Natural killer cell treated with Interleukin-12 subunit alpha and Interleukin-12 subunit beta and Interleukin-15 and Interleukin-18, amount 100 ng/mL, for 72 hours (primary cell): ENCODE results near the gene IGF2BP3. TPM values are rescaled to one million over a fixed set of nuclear protein-coding genes. Genes with fewer than 3 reads are reported as not detected.

Experiments
- ATAC-seq, 2 donors: fragments of 150-1000 bp; cut with Tn5 transposase in 1 of 2; sonication (Bioruptor Pico), chemical (Tn5 transposase) in 1 of 2; 2 replicates each; pipeline ENCODE4 v1.10.0; 2021
- DNase-seq: peaks from one replicate; pipeline ENCODE4 v3.0.0; 2022; ENCODE audit warnings: low spot score
- H3K27ac Mint-ChIP-seq, 2 donors: 1 replicate in 1 of 2; 2 replicates in 1 of 2; pipeline ENCODE4 v1.8.0; 2022; ENCODE audit warnings: mixed read lengths in 2 of 2, mild to moderate bottlenecking in 1 of 2, moderate library complexity in 1 of 2
- H3K27me3 Mint-ChIP-seq, 2 donors: 1 replicate in 1 of 2; 2 replicates in 1 of 2; pipeline ENCODE4 v1.8.0; 2022; ENCODE audit warnings: mixed read lengths in 2 of 2
- H3K36me3 Mint-ChIP-seq: one replicate; pipeline ENCODE4 v1.8.0; 2022; ENCODE audit warnings: mixed read lengths
- H3K4me1 Mint-ChIP-seq, 2 donors: 1 replicate in 1 of 2; 2 replicates in 1 of 2; pipeline ENCODE4 v1.8.0; 2022; ENCODE audit warnings: low read depth in 2 of 2, mixed read lengths in 2 of 2, mild to moderate bottlenecking in 1 of 2
- H3K4me3 Mint-ChIP-seq: one replicate; pipeline ENCODE4 v1.8.0; 2022; ENCODE audit warnings: mixed read lengths
- H3K9me3 Mint-ChIP-seq: 2 replicates; pipeline ENCODE4 v1.8.0; 2022; ENCODE audit warnings: mixed read lengths
- total RNA-seq, 2 donors: library from RNA; stranded (reverse); gene quantifications; one replicate each; pipeline ENCODE4 v1.2.3, GENCODE V29; 2022

The IGF2BP3 gene
- total RNA-seq, 2 donors from 2014 or later, result 0.31 to 0.95 TPM

DNA sequence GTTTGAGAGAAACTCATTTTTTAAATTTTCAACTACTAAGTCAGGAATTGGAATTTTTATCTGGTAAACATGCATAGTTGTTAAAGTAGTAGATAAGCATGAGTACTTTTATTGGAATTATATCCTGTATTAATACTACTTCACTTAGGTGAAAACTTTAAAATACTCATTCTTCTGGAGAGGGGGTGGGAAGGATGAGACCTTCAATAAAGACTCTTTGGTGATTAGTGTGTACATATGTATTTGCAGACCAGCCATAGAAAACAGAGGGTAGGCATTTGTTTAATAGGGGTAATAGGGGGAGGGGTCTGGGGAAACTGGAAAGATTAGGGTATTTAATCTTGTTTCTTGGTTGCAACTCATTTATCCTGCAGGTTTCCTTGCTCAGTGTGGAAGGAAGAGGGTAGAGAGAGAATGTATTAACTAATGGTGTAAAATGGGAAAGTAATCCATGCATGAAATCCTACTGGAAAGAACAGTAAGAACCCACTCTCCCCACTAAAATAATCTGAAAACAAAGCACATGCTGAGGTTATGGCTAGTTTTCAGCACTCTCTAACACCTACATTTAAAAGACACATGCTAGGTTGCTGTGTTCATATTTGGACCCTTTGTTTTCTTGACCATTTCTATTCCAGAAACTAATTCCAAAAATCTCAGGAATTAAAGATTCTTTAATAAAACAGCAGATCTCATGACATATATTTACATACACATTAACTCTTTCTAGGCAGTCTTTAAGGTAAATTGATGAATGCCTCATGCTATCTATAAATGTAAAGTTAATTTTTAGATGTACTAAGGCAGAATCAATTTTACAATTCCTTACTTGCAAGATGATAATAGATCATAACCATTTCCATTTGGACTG, 6.2 kb upstream of the IGF2BP3 start:
- H3K36me3 Mint-ChIP-seq, result peaks cover 7% of the 10 kb centered on the region
- H3K4me3 Mint-ChIP-seq, result no peak overlapping the region
- ATAC-seq (no peak), DNase-seq (no peak)
- peaks cover 32 to 66% of the 10 kb centered on the region in 2 donors for H3K27me3 Mint-ChIP-seq
- no peaks in the 10 kb centered on the region for H3K9me3 Mint-ChIP-seq
- H3K4me1 Mint-ChIP-seq, result peaks cover 11 to 15% of the 10 kb centered on the region in 2 donors
- H3K27ac Mint-ChIP-seq, result no peak overlapping the region

DNA sequence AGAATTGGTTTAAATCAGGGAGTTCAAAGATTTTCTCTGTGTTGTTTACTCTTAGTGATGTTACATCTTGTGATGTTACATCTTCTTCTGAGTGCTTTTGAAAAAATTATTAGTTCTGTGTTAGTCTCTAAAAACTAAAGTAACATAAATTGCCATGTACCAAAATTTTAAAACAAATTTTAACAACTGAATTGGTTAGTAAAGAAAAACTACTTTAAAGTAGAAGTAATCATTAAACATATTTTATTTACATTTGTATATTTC, 5.2 kb upstream of the IGF2BP3 start:
- ATAC-seq (no peak), DNase-seq (no peak)
- Mint-ChIP-seq H3K9me3 (no peaks in the 10 kb centered on the region), H3K36me3 (peaks cover 7% of the 10 kb centered on the region), H3K27me3 (peaks cover 33 to 71% of the 10 kb centered on the region in 2 donors), H3K27ac (no peak overlapping the region), H3K4me3 (no peak overlapping the region), H3K4me1 (peaks cover 18 to 22% of the 10 kb centered on the region in 2 donors)

DNA sequence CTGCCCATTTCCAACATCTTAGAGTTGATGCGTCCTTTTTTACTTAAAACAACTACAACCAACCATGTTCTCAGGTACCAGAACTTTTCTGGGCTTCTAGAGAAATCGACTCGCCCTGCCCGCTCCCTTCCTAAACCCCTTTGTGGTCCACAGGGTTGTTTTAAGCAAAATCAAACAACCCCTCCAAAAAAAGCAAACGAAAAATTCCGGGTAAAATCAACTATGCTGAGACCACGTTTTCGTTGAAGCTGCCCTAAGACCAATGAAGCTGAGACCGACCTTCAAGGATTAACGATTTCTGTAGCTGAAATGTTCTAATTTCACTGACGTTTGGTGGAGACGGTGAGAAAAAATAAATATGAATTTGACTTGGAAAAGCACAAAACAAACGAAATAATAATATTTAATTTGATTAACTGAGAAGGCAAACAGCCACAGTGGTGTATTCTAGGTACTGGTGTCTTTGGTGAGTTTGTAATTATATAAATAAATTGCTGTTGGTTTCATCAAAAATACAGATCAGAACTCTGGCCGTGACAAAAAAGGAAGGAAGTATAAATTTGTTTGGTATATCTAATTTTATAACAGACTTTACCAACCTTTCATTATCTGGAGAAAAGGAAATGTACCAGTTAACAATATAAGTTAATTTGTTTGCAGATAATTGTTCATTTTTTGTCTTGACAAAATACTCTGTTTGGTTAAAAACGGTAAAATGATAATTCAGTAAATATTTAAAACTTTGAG, 4.7 kb upstream of the IGF2BP3 start:
- peak overlapping the region; percentile 43 to 63 for H3K27ac Mint-ChIP-seq

GRCh38 chr7:23474094-23474828, 4.0 kb upstream of the IGF2BP3 start:
- Mint-ChIP-seq H3K9me3 (no peaks in the 10 kb centered on the region), H3K27ac (peak overlapping the region; percentile 43 to 63), H3K4me1 (peaks cover 25 to 29% of the 10 kb centered on the region in 2 donors), H3K27me3 (peaks cover 39 to 78% of the 10 kb centered on the region in 2 donors), H3K36me3 (peaks cover 11% of the 10 kb centered on the region), H3K4me3 (peak overlapping the region; percentile 88)
- peak; percentile 94 for DNase-seq
- ATAC-seq, result peak; percentile 96 to 97

More for the DNA sequence above, 4.7 kb upstream of the IGF2BP3 start:
- Mint-ChIP-seq H3K27me3 (peaks cover 37 to 76% of the 10 kb centered on the region in 2 donors), H3K36me3 (peaks cover 9% of the 10 kb centered on the region), H3K4me3 (peak overlapping the region; percentile 88), H3K9me3 (no peaks in the 10 kb centered on the region), H3K4me1 (peaks cover 23 to 27% of the 10 kb centered on the region in 2 donors)
- no peak for DNase-seq
- no peak for ATAC-seq

DNA sequence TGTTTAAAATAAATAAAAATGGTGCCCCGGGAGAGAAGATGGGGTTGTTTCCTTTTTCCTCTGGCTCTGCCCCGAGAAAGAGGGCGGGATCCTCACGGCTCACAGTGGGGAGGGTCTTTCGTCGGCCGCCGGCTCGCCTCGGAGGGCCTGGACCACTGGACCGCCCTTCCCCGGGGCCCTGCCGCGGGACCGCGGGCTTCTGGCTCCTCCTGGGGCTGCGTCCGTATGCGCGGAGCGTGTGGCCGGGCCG, 3.5 kb upstream of the IGF2BP3 start:
- peaks cover 25 to 29% of the 10 kb centered on the region in 2 donors for H3K4me1 Mint-ChIP-seq
- H3K36me3 Mint-ChIP-seq, result peaks cover 11% of the 10 kb centered on the region
- H3K27ac Mint-ChIP-seq, result no peak overlapping the region
- H3K4me3 Mint-ChIP-seq, result peak overlapping the region; percentile 88
- H3K9me3 Mint-ChIP-seq, result no peaks in the 10 kb centered on the region
- ATAC-seq (peak in 1 of 2 donors; percentile 51), DNase-seq (no peak)
- H3K27me3 Mint-ChIP-seq, result peaks cover 36 to 73% of the 10 kb centered on the region in 2 donors

DNA sequence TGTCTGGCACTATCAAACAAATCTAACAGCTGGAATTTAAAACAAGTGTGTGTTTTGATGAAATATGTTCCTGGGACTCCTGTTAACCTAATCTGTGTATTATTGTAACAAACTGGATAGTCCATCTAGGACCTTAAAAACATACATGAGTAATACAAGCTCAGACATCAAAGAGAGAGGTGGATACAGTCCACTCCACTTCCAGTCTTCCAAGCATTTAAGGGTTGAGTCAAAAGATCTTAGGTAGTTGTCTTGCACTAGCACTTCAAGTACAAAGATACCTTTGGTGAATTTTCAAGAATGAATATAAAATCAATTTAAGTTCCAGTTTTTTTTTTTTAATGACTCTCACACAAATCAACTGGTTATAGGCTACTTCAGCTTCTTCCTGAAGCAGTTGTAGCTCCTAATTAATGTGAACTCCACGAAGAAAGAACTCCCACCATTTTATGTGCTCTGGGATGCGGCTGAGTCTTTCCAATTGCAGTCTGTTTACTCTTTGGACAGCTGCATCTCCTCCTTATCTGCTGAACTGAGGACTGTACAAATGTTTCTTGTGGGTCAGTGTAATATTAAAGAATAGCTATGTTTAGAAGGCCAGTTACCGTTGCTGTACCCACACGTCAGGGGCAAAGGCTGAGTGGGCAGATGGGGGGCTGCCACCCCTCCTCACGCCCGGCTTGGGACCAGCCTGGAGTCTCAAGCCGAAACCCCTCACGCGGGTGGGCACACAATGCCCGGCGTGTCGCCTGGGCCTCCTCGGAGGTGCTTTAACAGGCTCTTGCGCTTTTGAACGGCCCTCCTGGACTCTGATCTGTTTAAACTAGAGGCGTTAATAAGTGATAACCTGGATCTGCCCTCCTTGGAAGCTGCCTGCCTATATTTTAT, 2.9 kb upstream of the IGF2BP3 start:
- no peak overlapping the region for H3K27ac Mint-ChIP-seq
- peaks cover 26 to 31% of the 10 kb centered on the region in 2 donors for H3K4me1 Mint-ChIP-seq
- ATAC-seq (no peak), DNase-seq (no peak)
- no peaks in the 10 kb centered on the region for H3K9me3 Mint-ChIP-seq
- peaks cover 35 to 71% of the 10 kb centered on the region in 2 donors for H3K27me3 Mint-ChIP-seq
- peak overlapping the region; percentile 64 for H3K4me3 Mint-ChIP-seq
- peaks cover 11% of the 10 kb centered on the region for H3K36me3 Mint-ChIP-seq

- DNase-seq (no peak), ATAC-seq (no peak)
- peaks cover 40 to 77% of the 10 kb centered on the region in 2 donors for H3K27me3 Mint-ChIP-seq
- H3K27ac Mint-ChIP-seq, result no peak overlapping the region
- H3K9me3 Mint-ChIP-seq, result no peaks in the 10 kb centered on the region
- peaks cover 11% of the 10 kb centered on the region for H3K36me3 Mint-ChIP-seq
- H3K4me1 Mint-ChIP-seq, result peaks cover 32 to 37% of the 10 kb centered on the region in 2 donors
- no peak overlapping the region for H3K4me3 Mint-ChIP-seq
These were observed 2.3 kb upstream of the IGF2BP3 start for GRCh38 chr7:23472556-23472955.

- no peaks in the 10 kb centered on the region for H3K9me3 Mint-ChIP-seq
- peaks cover 11% of the 10 kb centered on the region for H3K36me3 Mint-ChIP-seq
- peaks cover 37% of the 10 kb centered on the region in 2 donors for H3K4me1 Mint-ChIP-seq
- DNase-seq, result no peak
- no peak overlapping the region for H3K4me3 Mint-ChIP-seq
- peaks cover 45 to 79% of the 10 kb centered on the region in 2 donors for H3K27me3 Mint-ChIP-seq
- no peak for ATAC-seq
- no peak overlapping the region for H3K27ac Mint-ChIP-seq
These were observed 1.8 kb upstream of the IGF2BP3 start for GRCh38 chr7:23472046-23472445.

- no peaks in the 10 kb centered on the region for H3K9me3 Mint-ChIP-seq
These were observed 992 bp upstream of the IGF2BP3 start for GRCh38 chr7:23471106-23471859.

DNA sequence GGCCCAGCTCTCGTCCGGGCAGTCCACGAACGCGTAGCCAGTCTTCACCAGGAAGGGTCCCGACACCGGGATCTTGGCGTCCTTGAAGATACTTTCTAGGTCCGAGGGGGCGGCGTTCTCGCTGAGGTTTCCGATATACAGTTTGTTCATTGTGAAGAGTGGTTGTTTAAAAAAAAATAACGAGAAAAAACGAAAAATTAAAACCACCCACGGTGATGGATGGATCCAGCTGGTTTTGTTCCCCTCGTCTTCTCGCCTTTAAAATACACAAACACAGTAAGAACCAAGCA, 385 bp downstream of the IGF2BP3 start:
- peaks cover 35 to 36% of the 10 kb centered on the region in 2 donors for H3K4me1 Mint-ChIP-seq
- peaks cover 10% of the 10 kb centered on the region for H3K36me3 Mint-ChIP-seq
- ATAC-seq, result no peak

More at GRCh38 chr7:23471106-23471859, 992 bp upstream of the IGF2BP3 start:
- Mint-ChIP-seq H3K36me3 (peaks cover 11% of the 10 kb centered on the region), H3K27ac (peak overlapping the region in 1 of 2 donors; percentile 65), H3K27me3 (peaks cover 41 to 74% of the 10 kb centered on the region in 2 donors), H3K4me1 (peaks cover 37% of the 10 kb centered on the region in 2 donors), H3K4me3 (peak overlapping the region; percentile 84)
- ATAC-seq (peak; percentile 49 to 51), DNase-seq (no peak)

DNA sequence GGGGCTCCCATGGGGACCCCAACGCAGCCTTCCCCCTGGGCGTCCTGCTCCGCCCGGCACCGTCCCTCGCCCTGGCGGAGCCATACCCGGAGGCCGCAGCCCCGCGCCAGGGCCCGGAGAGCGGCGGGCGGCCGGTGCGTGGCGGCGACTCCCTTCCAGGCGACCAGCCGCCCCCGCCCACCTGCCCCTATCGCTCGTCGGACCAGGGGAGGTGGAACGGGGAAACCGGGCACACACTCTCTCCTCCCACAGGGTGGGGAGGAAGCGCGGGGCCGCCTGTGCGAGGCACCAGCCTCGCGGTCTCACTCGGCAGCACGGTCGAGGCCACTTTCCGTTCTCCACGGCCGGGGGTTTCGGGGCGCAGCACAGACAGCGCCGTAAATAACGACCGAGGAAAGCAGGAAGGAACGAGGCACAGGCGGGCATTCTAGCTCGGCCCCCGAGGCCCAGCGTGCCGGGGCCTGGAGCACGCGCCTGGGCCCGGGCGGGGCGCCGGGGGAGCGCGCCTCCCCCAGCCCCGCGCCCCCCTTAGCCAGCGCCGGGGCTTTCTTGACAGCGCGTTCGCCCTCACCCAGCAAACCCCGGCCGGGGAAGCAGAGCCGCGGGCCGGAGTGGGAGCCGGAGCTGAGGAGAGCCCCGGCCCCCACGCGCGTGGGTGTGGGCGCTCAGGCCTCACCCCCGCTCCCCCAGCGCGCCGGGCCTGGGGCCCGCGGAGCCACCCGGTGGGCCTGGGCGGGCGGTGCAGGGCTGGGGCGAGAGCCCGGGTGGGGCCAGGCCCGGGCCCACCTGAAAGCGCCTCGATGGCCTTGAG, 936 bp downstream of the IGF2BP3 start:
- H3K4me3 Mint-ChIP-seq, result peak overlapping the region; percentile 84
- DNase-seq (no peak), ATAC-seq (peak; percentile 11 to 43)
- peaks cover 42 to 76% of the 10 kb centered on the region in 2 donors for H3K27me3 Mint-ChIP-seq
- no peaks in the 10 kb centered on the region for H3K9me3 Mint-ChIP-seq
- H3K36me3 Mint-ChIP-seq, result peaks cover 5% of the 10 kb centered on the region
- H3K4me1 Mint-ChIP-seq, result peaks cover 30 to 31% of the 10 kb centered on the region in 2 donors
- H3K27ac Mint-ChIP-seq, result no peak overlapping the region

More for the DNA sequence above, 385 bp downstream of the IGF2BP3 start:
- no peaks in the 10 kb centered on the region for H3K9me3 Mint-ChIP-seq
- no peak for DNase-seq
- peak overlapping the region; percentile 84 for H3K4me3 Mint-ChIP-seq
- peaks cover 46 to 78% of the 10 kb centered on the region in 2 donors for H3K27me3 Mint-ChIP-seq
- H3K27ac Mint-ChIP-seq, result peak overlapping the region; percentile 14 to 65
